Sigmoid colon (tissue), 7 donors: ENCODE measurements around the gene CYTH2. TPM values are rescaled to one million over a fixed set of nuclear protein-coding genes. Genes with fewer than 3 reads are reported as not detected.

Experiments used
- DNase-seq: peaks from one replicate; pipeline ENCODE4 v3.0.0-alpha.2; 2019
- H3K27ac ChIP-seq, 4 donors: fragments of 200-600 bp; sonication (generic); one replicate each; pipeline ENCODE4 v1.5.1; 2016 to 2019; ENCODE audit warnings: mild to moderate bottlenecking in 1 of 4
- H3K27me3 ChIP-seq, 3 donors: fragments of 200-600 bp; sonication (generic); one replicate each; pipeline ENCODE4 v1.5.1; 2019; ENCODE audit warnings: mild to moderate bottlenecking in 1 of 3
- H3K36me3 ChIP-seq, 4 donors: fragments of 200-600 bp; sonication (generic); one replicate each; pipeline ENCODE4 v1.5.1; 2016 to 2019
- H3K4me1 ChIP-seq, 4 donors: fragments of 200-600 bp; sonication (generic); one replicate each; pipeline ENCODE4 v1.5.1; 2017 to 2019
- H3K4me3 ChIP-seq, 4 donors: fragments of 200-600 bp; sonication (generic); one replicate each; pipeline ENCODE4 v1.5.1; 2017 to 2019; ENCODE audit warnings: mild to moderate bottlenecking in 2 of 4, moderate library complexity in 1 of 4
- H3K9me3 ChIP-seq, 4 donors: fragments of 200-600 bp in 3 of 4; sonication (generic) in 3 of 4; one replicate each; pipeline versions ENCODE4 v1.5.1 to v1.6.1; 2013 to 2019
- EP300 ChIP-seq, 4 donors: sonication (generic); formaldehyde crosslinking; IDR thresholded peaks; one replicate each; pipeline ENCODE4 v1.6.1; 2017; ENCODE audit warnings: antibody characterized with exemption in 4 of 4
- POLR2A ChIP-seq, 2 donors: fragments of 450-650 bp; IDR thresholded peaks; one replicate each; pipeline ENCODE4 v1.6.1; 2016; ENCODE audit warnings: antibody characterized with exemption in 2 of 2, mild to moderate bottlenecking in 2 of 2, moderate library complexity in 2 of 2
- POLR2AphosphoS5 ChIP-seq, 4 donors: sonication (generic); formaldehyde crosslinking; IDR thresholded peaks; one replicate each; pipeline ENCODE4 v1.6.1; 2017; ENCODE audit warnings: antibody characterized with exemption in 4 of 4
- WGBS, 2 donors: extraction: QIAGEN DNeasy Blood & Tissue Kit; methylation state at CpG; one replicate each; pipeline ENCODE4 v1.1.7; 2013; 5-methylcytosine and 5-hydroxymethylcytosine counted together
- intact Hi-C: fragments of 100-400 bp; cut with DNase I; formaldehyde crosslinking; loops from one replicate; pipeline ENCODE4 v1.15.1; 2023
- polyA plus RNA-seq, 3 donors: library from polyadenylated mRNA; stranded (reverse); fragments of 200-250 nt; gene quantifications; one replicate each; pipeline ENCODE4 v1.2.3, GENCODE V29; 2013
- total RNA-seq, 4 donors: library from RNA; depleted of rRNA; stranded (reverse); fragments of >200 nt; gene quantifications; one replicate each; pipeline ENCODE4 v1.1.0, GENCODE V29; 2016
- TF ChIP-seq, protein P1 (sequence below), 4 experiments: fragments of 450-650 bp in 3 of 4; fragments of 200-600 bp in 1 of 4; IDR thresholded peaks; one replicate each; pipeline ENCODE4 v1.5.1; 2016 to 2019; ENCODE audit warnings: antibody characterized with exemption in 4 of 4, mild to moderate bottlenecking in 3 of 4, moderate library complexity in 2 of 4
- donor health status: healthy with polysubstance abuse.
- donor health status: Bipolar disorder and iron deficiency.
- donor health status: healthy.

The CYTH2 gene
- total and polyA plus RNA-seq, 7 donors: 30.0 to 71.4 (median 49.3) TPM

DNA sequence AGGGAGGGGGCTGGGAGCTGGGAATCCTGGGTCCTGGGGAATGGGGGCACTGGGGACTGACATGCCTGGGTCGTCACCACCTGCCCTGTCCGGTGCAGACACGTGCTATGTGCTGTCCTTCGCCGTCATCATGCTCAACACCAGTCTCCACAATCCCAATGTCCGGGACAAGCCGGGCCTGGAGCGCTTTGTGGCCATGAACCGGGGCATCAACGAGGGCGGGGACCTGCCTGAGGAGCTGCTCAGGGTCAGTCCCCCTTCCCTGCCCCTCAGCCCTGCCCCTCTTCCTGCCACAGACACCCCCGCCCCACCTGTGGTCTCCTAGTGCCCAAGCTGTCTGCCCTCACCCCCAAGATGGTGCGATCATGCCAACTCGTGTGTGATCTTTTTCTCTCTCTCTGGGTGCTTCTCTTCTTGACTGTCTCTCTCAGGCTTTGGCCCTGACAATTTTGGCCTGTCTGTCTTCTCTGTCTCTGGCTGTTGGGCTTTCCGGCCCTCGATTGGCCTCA lies 5.0 kb downstream of the CYTH2 start:
- Histone ChIP-seq H3K9me3 (no peaks in the 10 kb centered on the region), H3K4me1 (peaks cover 0 to 26% (median 18%) of the 10 kb centered on the region in 4 donors), H3K4me3 (no peak overlapping the region), H3K36me3 (peaks cover 47 to 90% (median 75%) of the 10 kb centered on the region in 4 donors), H3K27ac (no peak overlapping the region), H3K27me3 (no peaks in the 10 kb centered on the region)
- DNase-seq: no peak
- 92 to 94% methylated on average over 16 of the region's 16 CpGs for WGBS, 2 donors
- intact Hi-C loops: no loop called here
- TF ChIP-seq, protein P1, sequence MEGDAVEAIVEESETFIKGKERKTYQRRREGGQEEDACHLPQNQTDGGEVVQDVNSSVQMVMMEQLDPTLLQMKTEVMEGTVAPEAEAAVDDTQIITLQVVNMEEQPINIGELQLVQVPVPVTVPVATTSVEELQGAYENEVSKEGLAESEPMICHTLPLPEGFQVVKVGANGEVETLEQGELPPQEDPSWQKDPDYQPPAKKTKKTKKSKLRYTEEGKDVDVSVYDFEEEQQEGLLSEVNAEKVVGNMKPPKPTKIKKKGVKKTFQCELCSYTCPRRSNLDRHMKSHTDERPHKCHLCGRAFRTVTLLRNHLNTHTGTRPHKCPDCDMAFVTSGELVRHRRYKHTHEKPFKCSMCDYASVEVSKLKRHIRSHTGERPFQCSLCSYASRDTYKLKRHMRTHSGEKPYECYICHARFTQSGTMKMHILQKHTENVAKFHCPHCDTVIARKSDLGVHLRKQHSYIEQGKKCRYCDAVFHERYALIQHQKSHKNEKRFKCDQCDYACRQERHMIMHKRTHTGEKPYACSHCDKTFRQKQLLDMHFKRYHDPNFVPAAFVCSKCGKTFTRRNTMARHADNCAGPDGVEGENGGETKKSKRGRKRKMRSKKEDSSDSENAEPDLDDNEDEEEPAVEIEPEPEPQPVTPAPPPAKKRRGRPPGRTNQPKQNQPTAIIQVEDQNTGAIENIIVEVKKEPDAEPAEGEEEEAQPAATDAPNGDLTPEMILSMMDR (IDR thresholded peaks at IDR 0.05): no peak
- TF ChIP-seq POLR2A (IDR thresholded peaks at IDR 0.05) (no peak), POLR2AphosphoS5 (IDR thresholded peaks at IDR 0.05) (no peak)

DNA sequence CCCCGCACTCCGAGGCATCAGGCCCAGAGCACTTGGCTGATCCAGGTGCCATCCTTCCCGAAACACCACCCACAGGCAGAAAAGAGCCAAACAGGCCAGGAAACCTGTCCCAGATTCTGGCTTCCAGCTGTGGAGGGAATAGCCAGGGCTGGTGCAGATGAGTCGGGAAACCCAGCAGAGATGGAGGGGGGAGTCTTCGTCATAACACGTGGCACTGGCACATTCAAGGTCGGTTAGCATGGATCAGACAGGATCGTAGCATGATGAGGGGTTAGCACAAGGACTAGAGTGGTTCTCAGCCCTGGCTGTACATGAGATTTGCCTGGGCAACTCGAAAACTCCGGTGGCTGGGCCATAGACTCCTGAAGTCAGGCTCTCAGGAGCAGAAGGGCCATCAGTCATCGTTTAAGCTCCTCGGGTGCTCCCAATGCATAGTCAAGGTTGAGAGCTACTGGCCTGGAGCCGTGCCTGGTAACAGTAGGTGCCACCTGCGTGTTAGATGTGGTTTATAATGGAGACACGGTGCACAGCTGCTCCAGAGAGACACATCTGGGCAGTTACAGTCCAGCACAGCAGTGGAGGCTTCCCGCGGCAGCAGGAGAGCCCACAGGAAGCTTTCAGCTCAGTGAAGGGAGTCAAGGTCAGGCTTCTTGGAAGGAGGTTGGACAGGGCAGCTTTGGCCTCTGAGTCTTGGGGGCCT lies 6.3 kb downstream of the CYTH2 start:
- H3K27me3 ChIP-seq: no peaks in the 10 kb centered on the region
- H3K4me3 ChIP-seq: no peak overlapping the region
- no peak for DNase-seq
- no peaks in the 10 kb centered on the region for H3K9me3 ChIP-seq
- TF ChIP-seq EP300 (IDR thresholded peaks at IDR 0.05): no peak
- no peak for TF ChIP-seq POLR2A (IDR thresholded peaks at IDR 0.05)
- TF ChIP-seq, protein P1 (IDR thresholded peaks at IDR 0.05): no peak
- TF ChIP-seq POLR2AphosphoS5 (IDR thresholded peaks at IDR 0.05): no peak
- H3K4me1 ChIP-seq: peaks cover 0 to 25% (median 11%) of the 10 kb centered on the region in 4 donors
- 89 to 91% methylated on average over 17 of the region's 17 CpGs for WGBS, 2 donors
- H3K36me3 ChIP-seq: peaks cover 47 to 91% (median 72%) of the 10 kb centered on the region in 4 donors
- no peak overlapping the region for H3K27ac ChIP-seq
- intact Hi-C loops: no loop called here

DNA sequence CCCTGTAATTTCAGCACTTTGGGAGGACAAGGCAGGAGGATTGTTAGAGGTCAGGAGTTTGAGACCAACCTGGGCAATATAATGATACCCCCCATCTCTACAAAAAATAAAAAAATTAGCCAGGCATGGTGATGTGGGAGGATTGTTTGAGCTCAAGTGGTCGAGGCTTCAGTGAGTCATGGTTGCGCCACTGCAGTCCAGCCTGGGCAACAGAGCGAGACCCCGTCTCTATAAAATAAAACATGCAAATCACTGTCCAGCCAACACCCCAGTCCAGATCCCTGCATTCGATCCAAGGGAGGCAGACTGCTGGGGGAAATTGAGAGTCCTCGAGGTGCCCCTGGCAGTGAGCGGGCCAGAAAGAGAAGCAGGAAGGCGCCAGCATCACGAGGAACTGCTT lies 7.0 kb downstream of the CYTH2 start:
- Histone ChIP-seq H3K4me1 (peaks cover 0 to 25% (median 9%) of the 10 kb centered on the region in 4 donors), H3K4me3 (no peak overlapping the region), H3K9me3 (no peaks in the 10 kb centered on the region), H3K27ac (no peak overlapping the region), H3K27me3 (no peaks in the 10 kb centered on the region), H3K36me3 (peaks cover 47 to 85% (median 65%) of the 10 kb centered on the region in 4 donors)
- intact Hi-C loops: no loop called here
- WGBS, 2 donors: 90 to 91% methylated on average over 9 of the region's 9 CpGs
- no peak for DNase-seq
- TF ChIP-seq POLR2A (IDR thresholded peaks at IDR 0.05) (no peak), POLR2AphosphoS5 (IDR thresholded peaks at IDR 0.05) (no peak), EP300 (IDR thresholded peaks at IDR 0.05) (no peak)
- TF ChIP-seq, protein P1 (IDR thresholded peaks at IDR 0.05): no peak

DNA sequence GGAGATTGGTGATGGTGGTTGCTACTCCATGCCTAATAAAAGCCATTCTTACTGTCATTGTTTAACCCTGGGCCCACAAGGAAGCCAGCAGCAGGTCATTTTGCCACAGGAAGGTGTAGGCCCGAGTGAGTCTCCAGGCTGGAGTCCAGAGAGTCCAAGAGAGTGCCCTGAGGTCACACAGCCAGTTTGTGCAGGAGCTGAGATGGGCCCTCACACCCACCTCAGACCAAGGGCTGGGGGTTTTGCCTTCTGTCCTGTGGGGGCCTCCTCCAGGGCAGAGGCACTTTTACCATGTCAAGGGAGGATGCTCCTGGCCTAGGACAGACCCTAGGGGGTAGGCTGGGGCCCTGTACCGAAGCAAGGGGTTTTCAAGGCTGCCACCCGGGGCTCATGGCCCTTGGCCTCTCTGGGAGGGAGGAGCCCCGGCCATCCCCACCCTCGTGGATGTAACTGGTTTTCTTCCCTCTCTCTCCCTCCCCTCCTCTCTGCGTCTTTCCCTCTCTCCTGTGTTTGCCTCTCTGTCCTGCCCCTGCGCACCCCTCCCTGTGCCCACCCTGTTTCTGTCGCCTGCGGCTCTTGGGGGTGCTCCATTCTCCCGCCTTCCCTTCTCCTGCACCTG lies 8.0 kb downstream of the CYTH2 start:
- H3K36me3 ChIP-seq: peaks cover 43 to 75% (median 55%) of the 10 kb centered on the region in 4 donors

More for the DNA sequence above, 8.0 kb downstream of the CYTH2 start:
- intact Hi-C loops: no loop called here
- Histone ChIP-seq H3K4me3 (no peak overlapping the region), H3K27me3 (no peaks in the 10 kb centered on the region), H3K9me3 (no peaks in the 10 kb centered on the region), H3K27ac (no peak overlapping the region), H3K4me1 (peaks cover 0 to 24% (median 11%) of the 10 kb centered on the region in 4 donors)
- 75 to 84% methylated on average over 10 of the region's 10 CpGs for WGBS, 2 donors
- DNase-seq: no peak
- TF ChIP-seq POLR2AphosphoS5 (IDR thresholded peaks at IDR 0.05): no peak
- no peak for TF ChIP-seq POLR2A (IDR thresholded peaks at IDR 0.05)
- TF ChIP-seq, protein P1 (IDR thresholded peaks at IDR 0.05): no peak
- TF ChIP-seq EP300 (IDR thresholded peaks at IDR 0.05): no peak
